HG03558 (cell line): ENCODE measurements around the gene TBX18.

Experiments
- ATAC-seq: cut with Tn5 transposase; IDR thresholded peaks from one replicate; pipeline ENCODE4 v1.9.1; 2021; ENCODE audit warnings: moderate number of reproducible peaks; ENCODE audit not compliant: unreplicated experiment; ENCODE audit errors: extremely low read depth

TBX18 gene

DNA sequence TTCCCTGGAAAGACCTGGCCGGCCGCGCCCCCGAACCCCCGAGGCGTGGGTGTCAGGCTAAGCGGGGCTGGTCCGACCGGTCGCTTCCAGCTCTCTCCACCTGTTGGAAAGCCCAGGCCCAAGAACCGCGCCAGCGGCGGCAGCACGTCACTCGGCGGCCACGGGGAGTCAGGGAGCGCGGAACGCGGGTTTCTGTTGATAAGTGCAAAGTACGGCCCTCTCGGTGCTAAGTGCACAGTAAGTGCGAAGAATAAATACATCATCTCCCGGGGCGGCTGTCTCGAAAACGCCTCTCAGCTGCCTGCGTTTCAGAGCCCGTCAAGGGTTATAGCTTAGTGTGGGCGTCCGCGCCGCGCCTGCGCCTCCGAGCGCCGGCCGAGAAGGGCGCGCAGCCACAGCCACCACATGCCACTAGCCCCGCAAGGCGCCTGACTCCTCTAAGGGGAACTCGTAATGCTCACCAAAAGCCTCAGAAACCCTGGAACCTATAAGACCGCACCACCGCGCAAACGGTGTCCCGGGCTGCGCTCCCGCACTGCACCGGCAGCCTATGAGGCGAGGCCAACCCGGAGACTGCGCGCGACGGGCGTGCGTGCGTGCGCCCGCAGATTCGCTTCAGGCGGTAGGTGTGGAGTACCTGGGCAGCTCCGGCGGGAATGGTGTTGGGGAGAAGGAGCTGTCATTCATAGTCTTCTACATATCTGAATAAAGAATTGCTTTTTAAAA is 9.2 kb upstream of the TBX18 start:
- no peak for ATAC-seq

DNA sequence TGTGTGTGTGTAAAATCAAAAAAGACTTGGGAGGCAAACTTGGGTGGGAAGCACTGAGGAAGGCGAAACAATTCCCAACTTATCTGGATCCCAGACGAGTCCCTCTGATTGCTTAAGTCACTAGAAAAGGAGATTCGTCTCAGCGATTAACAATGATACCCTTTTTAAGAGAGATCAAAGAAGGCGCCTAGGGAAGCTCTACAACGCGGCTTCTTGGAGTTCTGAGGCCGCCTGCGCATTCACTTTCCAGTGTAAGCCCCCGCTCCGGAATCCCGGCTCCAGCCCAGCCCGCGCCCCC is 8.7 kb upstream of the TBX18 start:
- ATAC-seq, result no peak

DNA sequence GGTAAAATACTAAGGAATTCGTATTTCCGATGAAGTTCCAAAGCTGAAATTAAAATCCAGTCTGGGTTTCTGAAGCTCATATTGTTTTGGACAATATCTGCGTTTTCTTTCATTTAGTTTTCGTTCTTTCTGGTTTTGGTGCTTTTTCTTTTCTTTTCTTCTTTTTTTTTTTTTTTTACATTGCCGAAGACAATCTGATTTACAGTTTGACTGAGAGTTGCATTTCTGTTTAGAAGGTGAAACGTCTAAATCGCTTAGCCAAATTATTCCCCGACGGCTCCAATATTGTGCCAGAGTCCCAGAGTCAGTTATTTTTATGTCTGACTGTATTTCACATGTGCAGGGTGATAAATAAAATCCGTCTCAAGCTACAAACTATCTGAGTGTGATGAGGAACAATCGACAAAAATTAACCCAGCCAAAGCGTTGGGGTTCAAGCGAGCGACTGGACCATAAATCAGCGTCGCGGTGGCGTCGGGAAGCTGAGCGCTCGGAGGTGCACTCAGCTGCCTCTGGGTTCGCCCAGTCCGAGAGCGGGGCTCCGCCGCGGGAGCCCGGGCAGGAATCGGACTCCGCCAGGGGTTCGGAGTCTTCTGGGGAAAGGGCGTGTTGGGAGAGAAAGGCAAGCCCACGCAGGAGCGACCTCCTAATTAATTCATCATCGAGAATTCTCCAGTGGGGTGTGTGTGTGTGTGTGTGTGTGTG is 8.2 kb upstream of the TBX18 start:
- ATAC-seq, result no peak

DNA sequence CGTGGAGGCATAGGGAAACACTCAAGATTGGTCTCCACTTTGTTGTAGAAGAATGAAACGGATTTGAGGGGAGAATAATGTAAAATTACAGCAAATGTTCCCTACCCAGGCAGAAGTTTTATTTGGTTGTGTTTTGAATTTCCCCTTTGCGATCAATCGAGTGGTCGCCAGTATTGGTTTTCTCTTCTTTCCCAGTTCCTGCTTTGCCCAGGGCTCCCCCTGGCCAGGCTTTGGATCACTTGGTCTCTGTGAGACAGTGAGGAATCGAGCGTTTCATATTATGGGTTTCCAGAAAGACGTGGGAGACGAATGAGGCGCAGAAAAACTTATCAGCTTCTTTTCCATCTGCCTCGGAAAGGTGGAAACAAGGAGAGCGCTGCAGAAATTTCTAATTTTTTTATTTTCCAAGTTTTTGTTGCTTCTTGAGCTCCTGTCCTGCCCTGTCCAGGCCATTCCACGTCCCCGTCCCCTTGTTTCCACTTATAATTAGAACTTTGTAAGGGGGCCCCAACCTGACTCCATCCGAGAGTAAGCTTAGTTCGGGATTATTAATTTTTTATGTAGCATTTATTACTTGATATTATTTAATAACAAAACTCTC is 7.5 kb upstream of the TBX18 start:
- no peak for ATAC-seq

DNA sequence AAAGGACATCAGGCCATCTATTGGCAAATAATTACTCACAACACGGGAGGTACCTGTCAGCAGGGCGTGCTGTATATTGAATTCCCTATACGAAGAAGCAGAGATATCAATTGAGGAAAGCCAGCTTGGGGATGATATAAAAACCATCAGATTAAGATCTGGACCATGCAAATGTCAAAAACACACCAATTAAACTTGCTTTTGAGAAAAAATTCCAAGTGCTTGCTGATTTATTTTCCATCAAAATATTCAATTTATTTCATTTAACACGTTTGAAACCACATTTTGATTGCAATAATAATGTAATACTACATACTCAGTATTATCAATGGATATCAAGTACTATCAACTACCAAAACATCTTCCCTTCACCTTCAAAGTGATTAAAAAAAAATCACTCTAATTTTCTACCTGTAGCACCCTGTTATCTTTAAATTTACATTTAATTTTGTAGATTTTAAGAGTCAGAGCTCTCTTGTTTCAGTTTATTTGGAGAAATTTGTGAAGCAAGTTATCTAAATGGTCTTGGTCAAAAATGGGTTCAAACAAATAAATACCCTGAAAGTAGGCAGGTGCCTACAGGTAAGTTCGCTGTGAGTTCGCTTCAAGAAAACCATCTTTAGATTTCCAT is 6.8 kb upstream of the TBX18 start:
- no peak for ATAC-seq

DNA sequence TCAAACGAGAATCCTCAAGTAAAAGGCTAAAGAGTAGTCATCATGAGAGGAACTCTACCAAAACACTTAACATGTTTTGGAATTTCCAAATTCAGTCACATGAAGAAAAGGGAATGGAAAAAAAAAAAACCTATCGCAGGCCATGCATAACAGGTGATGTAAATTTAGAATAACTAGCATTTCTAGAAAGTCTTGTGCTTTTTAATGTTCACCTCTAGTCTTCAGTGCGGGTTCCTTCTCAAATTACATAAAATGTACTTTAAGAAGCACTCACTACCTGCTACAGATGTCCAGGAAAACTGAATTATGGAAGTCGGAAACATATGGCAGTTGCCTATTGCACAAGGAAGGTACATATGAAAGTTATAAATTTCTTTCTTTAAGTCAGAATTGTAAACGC is 6.1 kb upstream of the TBX18 start:
- no peak for ATAC-seq

DNA sequence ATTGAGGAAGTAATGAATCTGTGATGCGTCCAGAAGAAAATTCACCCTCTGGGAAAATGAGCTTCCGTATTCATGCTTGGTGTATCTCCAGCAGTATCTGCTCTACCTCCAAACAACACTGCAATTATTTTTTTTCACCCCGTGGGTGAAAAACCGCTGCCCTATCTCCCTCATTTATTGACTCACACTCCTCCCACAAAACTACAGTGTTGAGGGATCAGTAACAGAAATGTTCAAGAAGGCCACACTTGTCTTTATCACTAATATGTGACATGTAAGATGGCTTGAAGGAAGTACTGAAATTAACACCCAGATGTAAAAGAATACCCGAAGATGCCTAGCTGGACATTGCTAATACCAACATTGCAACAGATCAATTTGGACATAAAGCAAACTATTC is 4.9 kb upstream of the TBX18 start:
- no peak for ATAC-seq

DNA sequence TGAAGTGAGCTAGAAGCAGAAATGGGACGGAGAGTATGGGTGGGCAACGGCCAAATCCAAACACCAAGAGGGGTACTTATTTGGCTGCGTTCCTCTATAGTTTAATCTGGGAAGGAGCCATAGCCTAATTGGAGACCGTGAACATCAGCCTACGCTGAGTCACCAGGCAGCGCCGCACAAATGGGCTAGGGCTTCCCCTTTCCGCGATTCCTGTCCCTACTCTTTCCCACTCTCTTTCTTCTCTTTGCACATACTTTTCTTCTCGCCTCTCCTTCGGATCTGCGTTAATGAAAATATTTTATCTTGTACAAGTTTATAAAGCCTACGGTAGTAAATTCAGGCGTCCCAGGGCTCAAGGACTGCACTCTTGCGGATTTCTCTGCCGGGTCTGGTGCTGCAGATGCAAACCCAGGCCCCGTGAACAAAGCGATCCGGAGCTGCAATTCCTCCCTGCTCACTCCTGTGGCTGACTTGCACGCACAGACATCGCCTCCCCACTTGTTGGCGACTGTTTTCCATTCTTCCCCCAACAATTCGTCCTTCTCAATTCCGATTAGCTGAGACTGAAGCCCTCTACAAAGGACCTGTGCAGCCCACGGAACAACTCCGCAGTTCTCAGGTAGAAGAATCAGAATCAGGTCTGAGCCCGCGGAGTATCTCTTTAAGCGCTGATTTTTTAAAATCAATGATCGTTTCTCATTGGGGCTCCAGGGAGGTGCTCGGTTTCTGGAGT is 4.2 kb upstream of the TBX18 start:
- no peak for ATAC-seq

DNA sequence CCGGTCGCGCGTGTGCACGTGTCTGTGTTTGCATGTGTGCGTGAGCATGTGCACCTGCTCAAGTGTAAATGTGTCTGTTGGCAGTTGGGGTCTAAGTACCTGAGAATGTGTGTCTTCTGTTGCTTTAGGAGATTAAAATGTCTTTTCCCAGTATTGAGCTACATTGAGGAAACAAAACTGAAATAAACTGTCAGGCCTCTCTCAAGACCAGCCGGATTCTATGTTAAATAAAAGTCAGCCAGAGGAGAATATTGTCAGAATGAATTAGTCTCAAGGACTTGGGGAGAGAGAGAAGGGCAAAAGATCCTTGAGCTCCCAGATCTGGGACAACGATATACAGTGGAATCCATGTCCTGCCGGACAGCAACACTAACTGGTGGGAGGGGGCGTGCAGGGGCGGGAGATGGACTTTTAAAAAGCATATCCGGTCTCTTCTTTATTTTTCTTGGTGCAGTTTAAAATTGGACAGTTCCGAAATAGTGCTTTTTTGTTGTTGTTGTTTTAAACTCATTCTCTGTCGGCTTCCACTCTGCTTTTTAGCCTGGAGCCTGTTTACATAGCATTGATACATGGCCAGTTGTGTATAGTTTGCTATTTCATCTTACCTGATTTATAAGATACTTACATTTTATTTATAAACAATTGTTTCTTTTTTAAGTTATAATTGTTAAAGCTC is 3.3 kb upstream of the TBX18 start:
- no peak for ATAC-seq

DNA sequence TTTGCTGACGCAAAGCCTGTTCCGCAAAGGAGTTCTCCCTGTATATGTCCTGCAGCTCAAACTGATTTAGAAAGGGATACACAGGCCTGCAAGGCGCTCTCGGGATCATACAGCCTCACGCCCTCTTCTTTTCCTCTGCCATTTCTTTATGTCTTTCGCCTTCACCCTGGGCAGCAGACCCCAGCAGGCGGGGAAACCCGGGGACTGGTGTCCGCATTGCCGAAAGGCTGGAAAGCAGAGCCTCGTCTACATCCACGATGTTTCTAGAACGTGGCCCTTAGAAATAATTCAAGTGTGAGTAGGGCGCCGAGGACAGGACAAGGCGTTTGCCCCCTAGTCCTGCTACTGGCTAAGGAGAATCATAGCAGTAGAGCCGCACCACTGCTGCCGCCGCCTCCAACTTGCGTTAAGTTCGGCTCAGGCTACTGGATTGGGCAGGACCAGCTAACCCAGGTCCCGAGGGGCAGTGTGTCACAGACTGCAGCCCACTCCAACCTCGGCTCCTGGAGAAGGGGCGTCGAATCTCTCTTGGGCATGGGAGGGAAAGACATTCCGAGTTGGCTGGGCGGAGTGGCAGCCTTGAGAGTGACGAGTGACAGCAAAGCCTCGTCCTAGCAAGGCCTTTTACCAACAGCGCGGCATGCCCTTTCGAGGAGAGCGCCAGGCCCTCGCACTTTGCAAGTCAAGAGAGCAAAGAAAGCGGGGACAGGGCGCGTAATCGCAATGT is 2.6 kb upstream of the TBX18 start:
- ATAC-seq, result no peak

DNA sequence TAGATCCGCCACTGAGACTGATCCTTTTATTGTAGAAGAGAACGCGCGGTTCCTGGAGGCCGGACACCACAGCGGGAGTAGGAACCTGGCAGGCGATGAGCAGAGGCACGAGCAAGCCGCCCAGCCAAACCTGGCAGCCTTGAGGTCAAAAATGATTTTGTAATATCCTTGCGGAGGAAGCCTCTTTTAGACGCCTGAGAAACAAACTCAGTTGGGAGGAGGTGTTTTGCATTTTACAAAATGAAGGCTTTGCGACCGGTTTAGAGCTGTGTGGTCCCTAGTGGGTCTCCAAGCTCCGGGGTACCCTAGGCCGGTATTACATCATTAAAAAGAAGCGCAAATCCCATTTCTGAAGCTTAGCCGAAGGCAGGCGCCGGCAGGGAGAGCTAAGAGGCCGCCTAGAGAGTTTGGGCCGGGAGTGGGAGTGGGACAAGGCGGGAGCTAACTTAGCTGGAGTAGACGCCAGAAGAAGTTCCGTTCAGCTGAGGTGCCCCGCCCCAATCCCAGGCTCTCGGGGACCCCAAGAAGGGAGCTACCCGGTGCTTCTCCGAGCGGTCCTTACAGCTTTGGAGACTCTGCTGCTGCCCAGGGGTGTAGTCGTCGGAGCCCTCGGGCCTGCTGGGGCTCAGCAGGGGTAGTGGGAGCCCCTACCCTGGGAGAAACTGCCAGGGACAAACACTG is 1.9 kb upstream of the TBX18 start:
- ATAC-seq, result no peak

DNA sequence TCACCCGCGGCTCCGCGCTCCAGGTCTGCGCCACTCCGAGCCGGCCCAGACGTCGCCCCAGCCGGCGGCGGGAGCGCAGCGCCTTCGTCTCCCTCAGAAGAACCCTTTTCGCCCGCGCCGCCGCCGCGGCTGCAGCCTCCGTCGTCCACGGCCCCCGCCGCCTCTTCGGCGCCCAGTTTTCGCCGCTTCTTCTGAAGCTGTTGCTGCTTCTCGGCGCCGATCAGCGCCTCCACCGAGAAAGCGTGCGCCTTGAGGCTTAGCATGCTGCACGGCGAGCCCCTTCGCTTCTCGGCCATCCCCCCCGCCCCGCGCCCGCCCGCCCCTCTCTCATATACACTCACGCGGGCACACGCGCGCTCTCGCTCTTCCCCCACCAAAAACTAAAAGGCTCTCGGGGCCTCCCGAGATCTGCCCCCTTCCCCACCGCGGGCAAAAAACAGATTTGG is 489 bp downstream of the TBX18 start:
- no peak for ATAC-seq

DNA sequence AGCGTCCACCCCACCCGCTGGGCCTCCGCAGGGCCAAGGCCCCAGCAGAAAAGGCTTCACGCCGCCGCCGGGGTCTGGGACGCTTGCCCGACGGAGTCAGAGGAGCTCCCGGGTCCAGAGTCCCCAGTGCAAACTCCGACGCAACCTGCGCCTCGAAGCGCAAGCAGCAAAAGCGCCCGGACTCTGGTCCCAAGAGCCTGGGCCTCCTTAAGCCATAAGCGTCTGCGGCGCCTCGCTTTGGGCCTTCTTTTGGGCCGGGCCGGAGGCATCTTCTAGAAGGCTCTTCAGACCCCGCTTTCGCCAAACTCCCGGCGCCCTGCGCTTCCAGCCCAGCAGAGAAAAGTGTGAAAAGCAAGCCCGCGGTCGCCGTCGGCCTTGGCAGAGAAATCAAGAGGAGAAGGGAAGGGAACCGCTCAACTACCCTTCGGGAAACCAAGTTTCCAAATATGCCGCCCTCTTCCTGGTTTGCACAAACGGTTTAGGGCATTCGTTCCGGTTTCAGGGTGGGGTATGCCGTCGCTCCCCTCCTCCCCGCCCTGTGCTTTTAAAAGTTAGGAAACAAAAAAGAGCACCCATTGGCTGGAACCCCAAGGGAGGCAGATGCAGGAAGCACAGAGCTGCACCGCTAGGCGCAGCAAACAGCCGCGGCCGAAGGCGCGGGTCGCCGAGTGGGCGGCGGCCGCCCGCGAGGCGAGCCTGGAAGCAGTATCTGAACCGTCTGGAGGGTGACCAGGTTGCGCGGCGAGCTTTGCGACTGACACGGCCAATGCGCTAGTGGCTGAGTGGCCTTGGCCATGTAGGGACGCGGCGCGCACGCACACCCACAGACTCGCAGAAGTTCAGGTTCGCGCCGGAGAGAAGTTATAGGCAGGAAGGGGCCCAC is 1.2 kb downstream of the TBX18 start:
- ATAC-seq, result no peak

DNA sequence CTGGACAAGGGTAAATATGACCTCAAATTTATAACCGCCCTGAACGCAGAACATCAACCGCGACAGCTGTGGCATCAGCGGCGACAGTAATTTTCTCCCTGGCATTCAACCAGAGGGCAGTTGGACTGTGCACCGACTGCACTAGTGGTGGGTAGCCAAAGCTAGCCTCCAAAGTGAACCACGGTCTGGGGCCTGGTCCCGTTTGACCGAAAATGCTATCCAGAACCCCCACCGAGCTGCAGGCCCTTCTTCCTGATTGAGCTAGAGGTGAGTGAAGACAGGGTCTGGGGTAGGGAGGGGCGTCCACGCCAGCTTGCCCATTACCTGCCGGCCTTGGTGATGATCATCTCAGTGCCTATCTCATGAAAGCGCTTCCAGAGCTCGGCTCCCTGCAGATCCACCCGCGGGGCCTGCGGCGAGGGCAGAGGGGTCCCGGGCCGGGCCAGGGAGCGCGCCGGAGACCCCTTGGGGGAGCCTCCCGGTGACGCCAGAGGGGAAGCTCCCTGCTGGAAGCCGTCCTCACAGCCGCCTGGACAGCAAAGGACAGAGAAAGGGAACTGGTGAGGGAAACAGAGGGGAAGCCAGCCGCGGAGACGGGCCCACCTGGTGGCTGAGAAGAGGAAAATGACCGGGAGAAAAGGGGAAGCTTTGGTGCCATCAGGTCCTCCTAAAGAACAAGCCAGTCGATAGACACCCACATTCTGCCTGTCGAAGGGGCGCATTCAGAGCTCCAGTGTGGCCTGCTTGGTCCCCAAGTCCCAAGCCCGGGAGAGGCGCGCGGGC is 2.0 kb downstream of the TBX18 start:
- ATAC-seq, result no peak

DNA sequence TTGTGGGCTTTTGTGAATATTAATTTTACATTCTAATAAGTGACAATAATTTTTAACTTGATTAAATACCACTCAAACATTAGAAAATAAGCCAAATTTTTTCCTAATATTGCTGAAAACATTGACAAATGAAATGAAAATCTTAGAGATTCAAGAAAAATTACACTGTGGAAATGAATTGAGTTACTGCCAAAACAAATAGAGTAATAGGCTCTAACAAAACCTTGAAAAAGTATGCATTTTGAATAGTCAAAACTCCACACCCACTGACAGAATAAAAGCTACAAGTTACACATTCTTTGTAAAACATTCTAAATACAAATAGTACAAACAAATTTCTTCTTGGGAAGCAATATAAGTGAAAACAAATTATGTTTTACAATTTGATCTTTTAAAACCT is 5.9 kb downstream of the TBX18 start:
- no peak for ATAC-seq

DNA sequence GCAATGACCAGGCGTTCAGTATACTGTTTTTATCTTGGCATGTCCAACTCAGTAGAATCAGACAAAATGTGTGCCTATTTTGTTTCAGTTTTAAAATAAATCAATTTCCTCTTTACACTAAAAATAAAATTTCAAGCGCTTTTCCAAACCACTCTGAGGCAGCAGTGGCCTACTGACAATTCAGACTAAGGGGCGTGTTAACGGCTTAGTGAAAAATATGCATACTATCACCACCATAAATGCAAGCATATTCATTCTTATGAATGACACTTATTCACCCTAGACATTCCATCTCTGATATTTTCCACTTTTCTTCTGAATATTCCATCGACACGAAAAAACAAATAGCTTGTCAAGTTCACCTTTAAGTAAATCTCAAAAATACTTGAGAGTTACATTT is 7.5 kb downstream of the TBX18 start:
- no peak for ATAC-seq

DNA sequence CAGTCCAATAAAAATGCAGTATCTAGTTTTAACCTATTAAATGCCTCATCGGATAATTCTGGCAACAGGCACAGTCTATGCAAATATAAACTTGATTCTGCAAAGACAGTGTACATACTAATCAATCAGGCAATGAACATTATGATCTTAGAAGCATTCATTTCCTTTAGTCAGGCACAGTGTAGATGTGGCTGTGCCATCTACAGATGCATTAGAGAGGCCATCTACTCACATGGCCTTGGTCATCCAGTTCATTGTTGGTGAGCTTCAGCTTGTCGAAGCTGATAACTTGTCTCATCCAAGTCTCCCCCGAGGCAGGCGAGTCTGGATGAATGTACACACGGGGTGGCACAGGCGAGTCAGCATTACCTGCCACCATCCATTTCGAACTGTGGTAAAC is 7.9 kb downstream of the TBX18 start:
- no peak for ATAC-seq
